ENCODE data around the gene SERGEF. TPM values are rescaled to one million over a fixed set of nuclear protein-coding genes. Genes with fewer than 3 reads are reported as not detected.

Gene SERGEF
- total RNA-seq, 2 donors from 2014 or later, result 23.2 to 36.2 TPM

DNA sequence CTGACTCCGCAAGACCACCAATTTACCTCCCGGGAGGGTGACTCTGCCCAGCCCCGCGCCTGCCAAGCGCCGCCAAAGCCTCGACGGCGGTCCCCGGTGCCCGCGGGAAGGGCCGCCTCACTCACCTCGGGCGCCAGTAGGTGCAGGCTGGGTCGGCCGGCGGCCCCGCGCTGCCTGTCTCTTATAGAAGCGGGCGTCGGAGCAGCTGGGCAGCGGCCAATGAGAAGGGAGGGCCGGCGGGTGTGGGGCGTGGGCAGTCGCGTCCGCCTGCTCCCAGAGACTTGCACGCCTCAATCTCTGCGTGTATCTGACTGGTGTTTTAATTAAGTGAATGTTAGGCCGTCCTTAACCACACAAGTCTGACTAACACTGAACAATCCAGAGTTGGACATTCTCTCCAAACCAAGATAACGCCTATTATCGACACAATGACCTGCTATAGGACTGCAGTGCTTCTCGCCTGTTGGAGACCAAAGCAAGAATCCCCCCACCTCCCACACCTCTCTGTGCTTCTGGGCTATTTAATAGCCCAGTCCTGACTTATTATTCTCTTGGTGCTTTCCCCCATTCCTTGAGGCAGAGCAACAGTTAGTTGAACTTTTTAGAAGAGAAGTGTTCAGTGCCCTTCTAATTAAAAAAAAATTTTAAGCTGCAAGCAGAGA is 33.4 kb upstream of the SERGEF start, which contains the start of gene TPH1:
Gene TPH1 (minus strand): TSS at position 154 of the 662 bp plus-strand sequence. CDS start 5,507 bp downstream, outside the sequence.
- TF ChIP-seq, protein P1, sequence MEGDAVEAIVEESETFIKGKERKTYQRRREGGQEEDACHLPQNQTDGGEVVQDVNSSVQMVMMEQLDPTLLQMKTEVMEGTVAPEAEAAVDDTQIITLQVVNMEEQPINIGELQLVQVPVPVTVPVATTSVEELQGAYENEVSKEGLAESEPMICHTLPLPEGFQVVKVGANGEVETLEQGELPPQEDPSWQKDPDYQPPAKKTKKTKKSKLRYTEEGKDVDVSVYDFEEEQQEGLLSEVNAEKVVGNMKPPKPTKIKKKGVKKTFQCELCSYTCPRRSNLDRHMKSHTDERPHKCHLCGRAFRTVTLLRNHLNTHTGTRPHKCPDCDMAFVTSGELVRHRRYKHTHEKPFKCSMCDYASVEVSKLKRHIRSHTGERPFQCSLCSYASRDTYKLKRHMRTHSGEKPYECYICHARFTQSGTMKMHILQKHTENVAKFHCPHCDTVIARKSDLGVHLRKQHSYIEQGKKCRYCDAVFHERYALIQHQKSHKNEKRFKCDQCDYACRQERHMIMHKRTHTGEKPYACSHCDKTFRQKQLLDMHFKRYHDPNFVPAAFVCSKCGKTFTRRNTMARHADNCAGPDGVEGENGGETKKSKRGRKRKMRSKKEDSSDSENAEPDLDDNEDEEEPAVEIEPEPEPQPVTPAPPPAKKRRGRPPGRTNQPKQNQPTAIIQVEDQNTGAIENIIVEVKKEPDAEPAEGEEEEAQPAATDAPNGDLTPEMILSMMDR (IDR thresholded peaks at IDR 0.05), result no peak
- Histone ChIP-seq H3K27me3 (peaks cover 6% of the 10 kb centered on the region), H3K27ac (no peak within 1 kb of the TSS), H3K4me3 (no peak within 1 kb of the TSS), H3K36me3 (no peaks in the 10 kb centered on the region), H3K4me1 (peaks cover 3% of the 10 kb centered on the region), H3K9me3 (no peaks in the 10 kb centered on the region), H3K9ac (ENCODE audit: low read depth in 2 of 2, low read length in 2 of 2) (no peak within 1 kb of the TSS)
- peak; percentile 45 for DNase-seq
- intact Hi-C loops (cut with DNase I), result no loop called here

DNA sequence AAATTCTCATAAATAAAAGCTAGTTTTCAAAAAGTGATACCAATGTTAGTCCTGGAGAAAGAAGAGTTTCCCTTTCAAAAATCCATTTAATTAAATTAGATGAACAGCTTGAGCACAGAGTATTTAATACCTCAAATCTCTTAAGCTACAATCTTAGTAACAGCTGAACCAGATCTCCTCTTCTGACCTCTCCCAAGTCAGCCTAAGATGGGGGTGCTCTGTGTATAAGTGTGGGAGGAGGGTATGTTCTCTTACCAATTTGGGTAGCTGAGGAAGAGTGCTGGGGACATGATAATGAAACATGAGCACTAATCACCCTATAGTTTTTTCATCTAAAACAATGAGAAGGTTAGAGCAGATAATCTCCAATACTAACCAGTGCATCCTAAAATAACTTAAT is 23.6 kb upstream of the SERGEF start:
- H3K36me3 ChIP-seq, result no peaks in the 10 kb centered on the region
- no peak overlapping the region for H3K4me3 ChIP-seq
- H3K4me1 ChIP-seq, result no peaks in the 10 kb centered on the region
- H3K27ac ChIP-seq, result no peak overlapping the region
- H3K9ac ChIP-seq (ENCODE audit: low read depth in 2 of 2, low read length in 2 of 2), result no peak overlapping the region
- no peak for DNase-seq
- H3K27me3 ChIP-seq, result no peaks in the 10 kb centered on the region
- intact Hi-C loops (cut with DNase I), result no loop called here
- no peaks in the 10 kb centered on the region for H3K9me3 ChIP-seq
- TF ChIP-seq, protein P1 (IDR thresholded peaks at IDR 0.05), result no peak

DNA sequence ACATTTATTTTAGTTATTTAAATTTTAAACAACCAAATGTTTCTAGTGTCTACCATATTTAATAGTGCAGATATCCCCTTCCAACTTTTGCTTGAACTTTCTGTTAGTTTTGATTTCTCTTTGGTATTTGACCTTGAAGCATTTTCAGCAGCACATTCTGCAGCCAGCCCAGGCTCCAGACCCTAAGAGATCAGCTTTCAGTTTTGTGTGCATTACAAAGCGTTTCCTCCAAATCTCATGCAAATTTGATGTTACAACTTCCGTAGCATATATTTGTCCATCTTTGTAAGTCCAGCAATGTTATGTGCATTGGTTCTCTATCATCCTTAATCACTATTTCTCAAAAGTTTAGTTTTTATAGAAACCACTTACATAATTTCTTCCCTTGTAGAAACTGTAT is 14.6 kb upstream of the SERGEF start:
- no peaks in the 10 kb centered on the region for H3K9me3 ChIP-seq
- intact Hi-C loops (cut with DNase I), result no loop called here
- no peak overlapping the region for H3K27ac ChIP-seq
- no peaks in the 10 kb centered on the region for H3K27me3 ChIP-seq
- no peak overlapping the region for H3K9ac ChIP-seq (ENCODE audit: low read depth in 2 of 2, low read length in 2 of 2)
- DNase-seq, result no peak
- H3K4me1 ChIP-seq, result no peaks in the 10 kb centered on the region
- no peaks in the 10 kb centered on the region for H3K36me3 ChIP-seq
- H3K4me3 ChIP-seq, result no peak overlapping the region
- TF ChIP-seq, protein P1 (IDR thresholded peaks at IDR 0.05), result no peak

DNA sequence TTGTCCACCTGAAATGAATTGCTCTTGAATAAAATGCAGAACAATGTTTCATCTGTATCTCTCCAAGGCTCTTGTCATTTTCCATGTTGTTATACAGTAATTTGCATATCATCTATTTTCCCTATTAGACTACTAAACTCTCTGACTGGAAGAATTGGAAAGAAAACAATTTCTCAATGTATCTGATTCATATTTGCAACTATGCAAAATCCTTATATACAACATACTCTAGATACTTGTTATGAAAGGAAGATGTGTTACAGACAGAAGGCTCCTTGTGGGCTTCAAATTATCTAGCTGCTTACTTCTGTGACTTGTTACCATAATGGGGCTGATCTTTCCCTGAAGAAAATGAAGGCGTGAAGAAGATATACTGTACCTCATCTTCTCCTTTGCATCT is 9.6 kb upstream of the SERGEF start:
- H3K9ac ChIP-seq (ENCODE audit: low read depth in 2 of 2, low read length in 2 of 2), result no peak overlapping the region
- no peak for DNase-seq
- no peak overlapping the region for H3K27ac ChIP-seq
- no peak overlapping the region for H3K4me3 ChIP-seq
- intact Hi-C loops (cut with DNase I), result no loop called here
- TF ChIP-seq, protein P1 (IDR thresholded peaks at IDR 0.05), result no peak
- H3K4me1 ChIP-seq, result no peaks in the 10 kb centered on the region
- no peaks in the 10 kb centered on the region for H3K9me3 ChIP-seq
- H3K27me3 ChIP-seq, result no peaks in the 10 kb centered on the region
- H3K36me3 ChIP-seq, result no peaks in the 10 kb centered on the region

DNA sequence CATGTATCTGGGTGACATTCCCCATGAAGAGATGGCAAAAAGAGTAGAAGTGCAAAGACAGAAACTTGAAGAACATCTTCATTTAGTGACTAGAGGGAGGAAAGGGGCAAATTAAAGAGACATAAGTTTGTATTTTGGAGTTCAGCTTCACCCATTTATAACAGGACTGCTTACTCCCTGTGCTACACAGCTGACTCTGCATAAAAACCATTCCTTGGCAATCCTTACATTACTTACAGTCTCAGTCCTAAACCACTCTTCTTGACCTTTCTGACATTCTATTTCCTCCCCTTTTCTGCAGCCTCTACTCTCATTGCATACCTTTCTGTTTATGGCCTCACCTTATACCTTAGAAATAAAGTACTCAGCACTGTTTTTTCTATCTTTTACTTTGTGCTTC is 6.8 kb upstream of the SERGEF start:
- H3K36me3 ChIP-seq, result no peaks in the 10 kb centered on the region
- H3K27ac ChIP-seq, result no peak overlapping the region
- H3K4me1 ChIP-seq, result no peaks in the 10 kb centered on the region
- no peak for DNase-seq
- H3K9me3 ChIP-seq, result no peaks in the 10 kb centered on the region
- no peak overlapping the region for H3K9ac ChIP-seq (ENCODE audit: low read depth in 2 of 2, low read length in 2 of 2)
- TF ChIP-seq, protein P1 (IDR thresholded peaks at IDR 0.05), result no peak
- no peaks in the 10 kb centered on the region for H3K27me3 ChIP-seq
- intact Hi-C loops (cut with DNase I), result no loop called here
- H3K4me3 ChIP-seq, result no peak overlapping the region
